HepG2 (cell line): ENCODE data around the gene DTD2. TPM values are rescaled to one million over a fixed set of nuclear protein-coding genes. Genes with fewer than 3 reads are reported as not detected.

Experiments used
- ATAC-seq: fragments of 200-7000 bp; cut with Tn5 transposase; 3 replicates; pipeline ENCODE4 v1.9.1; 2020; ENCODE audit warnings: mild to moderate bottlenecking, moderate library complexity
- BruUV-seq: library from RNA; stranded (reverse); fragments of 400-500 nt; replicated peaks from 2 replicates; lab custom pipeline; 2021; lab: Mats Ljungman, UMichigan
- CTCF ChIA-PET: fragments of 300-600 bp; formaldehyde crosslinking; extraction: SDS; loops from one replicate; lab custom pipeline; 2021; ENCODE audit warnings: low total read pairs, inconsistent platforms, low intra/inter-chr PET ratio; lab: Yijun Ruan, JAX
- POLR2A ChIA-PET: fragments of 350-600 bp; sonication (Branson Sonifier 250); formaldehyde crosslinking; loops from one replicate; lab custom pipeline; 2020; ENCODE audit warnings: antibody characterized with exemption, inconsistent platforms; lab: Yijun Ruan, JAX
- DNase-seq: peaks from one replicate; pipeline ENCODE4 v3.0.0-alpha.2; 2015; ENCODE audit warnings: low spot score
- FAIRE-seq: peaks from 3 replicates; lab custom pipeline; 2011; peaks lifted over from hg19 to GRCh38; lab: Jason Lieb, UNC
- H2AFZ ChIP-seq: one replicate; pipeline ENCODE4 v1.6.1; 2011; ENCODE audit warnings: low read length, inconsistent platforms
- H3K27ac ChIP-seq: fragments of 300-600 bp; 3 replicates; pipeline ENCODE4 v1.8.0; 2011; ENCODE audit warnings: mixed run types, mild to moderate bottlenecking, mixed read lengths, low read length, inconsistent platforms; ENCODE audit not compliant: insufficient read depth; ENCODE audit errors: extremely low read length
- H3K27me3 ChIP-seq, 2 experiments: fragments of 200-600 bp in 1 of 2; 2 replicates in 1 of 2; 3 replicates in 1 of 2; pipeline versions ENCODE4 v1.6.0 to v1.8.0; 2011; ENCODE audit warnings: low read length in 2 of 2, mild to moderate bottlenecking in 2 of 2, moderate library complexity in 2 of 2, inconsistent platforms in 1 of 2; ENCODE audit not compliant: insufficient read depth in 2 of 2, control insufficient read depth in 1 of 2
- H3K36me3 ChIP-seq, 2 experiments: fragments of 200-600 bp in 1 of 2; replicated peaks in 1 of 2; 2 replicates in 1 of 2; 3 replicates in 1 of 2; pipeline versions ENCODE4 v1.5.1 to v1.8.0; 2011; ENCODE audit warnings: low read length in 2 of 2, inconsistent platforms in 1 of 2; ENCODE audit not compliant: insufficient read depth in 2 of 2, control insufficient read depth in 1 of 2
- H3K4me1 ChIP-seq: 2 replicates; pipeline ENCODE4 v1.5.1; 2012; ENCODE audit warnings: low read length, inconsistent platforms; ENCODE audit not compliant: insufficient read depth
- H3K4me2 ChIP-seq: 2 replicates; pipeline ENCODE4 v1.6.0; 2011; ENCODE audit warnings: low read depth, low read length, inconsistent platforms
- H3K4me3 ChIP-seq, 3 experiments: fragments of 200-600 bp in 1 of 3; sonication (generic), shearing (Covaris generic) in 1 of 3; replicated peaks in 1 of 3; 2 replicates each; pipeline ENCODE4 v1.5.1; 2011 to 2016; ENCODE audit warnings: low read length in 3 of 3, inconsistent platforms in 2 of 3, low read depth in 2 of 3, mild to moderate bottlenecking in 2 of 3, control low read depth in 1 of 3, mixed read lengths in 1 of 3; ENCODE audit not compliant: insufficient read depth in 1 of 3
- H3K79me2 ChIP-seq: one replicate; pipeline ENCODE4 v1.6.1; 2011; ENCODE audit warnings: low read length, inconsistent platforms; ENCODE audit not compliant: insufficient read depth
- H3K9ac ChIP-seq: 2 replicates; pipeline ENCODE4 v1.6.0; 2011; ENCODE audit warnings: mild to moderate bottlenecking, low read depth, low read length, inconsistent platforms; ENCODE audit not compliant: insufficient read depth
- H3K9me3 ChIP-seq: 2 replicates; pipeline ENCODE4 v1.5.1; 2012; ENCODE audit warnings: mild to moderate bottlenecking, low read length
- H4K20me1 ChIP-seq: 2 replicates; pipeline ENCODE4 v1.6.0; 2011; ENCODE audit warnings: inconsistent platforms, mild to moderate bottlenecking, low read length, moderate library complexity; ENCODE audit not compliant: insufficient read depth
- CCAR2 ChIP-seq: fragments of 200-400 bp; formaldehyde crosslinking; optimal IDR thresholded peaks from 2 replicates; pipeline ENCODE3; 2018; ENCODE audit warnings: low read depth, mild to moderate bottlenecking, low read length, moderate library complexity
- CERS6 ChIP-seq: sonication (generic); formaldehyde crosslinking; IDR thresholded peaks from 2 replicates; pipeline ENCODE4 v1.5.0; 2020; ENCODE audit warnings: missing genetic modification reagents
- DDIT3 ChIP-seq: sonication (generic); formaldehyde crosslinking; IDR thresholded peaks from 2 replicates; pipeline ENCODE4 v1.4.0; 2020; ENCODE audit warnings: mild to moderate bottlenecking, missing genetic modification reagents
- E2F5 ChIP-seq: sonication (generic); formaldehyde crosslinking; conservative IDR thresholded peaks from 2 replicates; pipeline ENCODE4 v1.4.0; 2020; ENCODE audit warnings: missing genetic modification reagents
- MLLT10 ChIP-seq: sonication (generic); formaldehyde crosslinking; IDR thresholded peaks from 2 replicates; pipeline ENCODE4 v1.4.0; 2020; ENCODE audit warnings: missing genetic modification reagents
- NFAT5 ChIP-seq: sonication (generic); formaldehyde crosslinking; IDR thresholded peaks from 2 replicates; pipeline ENCODE4 v1.4.0; 2020; ENCODE audit warnings: missing genetic modification reagents
- SKIL ChIP-seq: sonication (generic); formaldehyde crosslinking; IDR thresholded peaks from 2 replicates; pipeline ENCODE4 v1.8.0; 2022; ENCODE audit warnings: missing genetic modification reagents, mild to moderate bottlenecking, moderate library complexity, borderline replicate concordance
- SRSF1 ChIP-seq: fragments of 200-400 bp; formaldehyde crosslinking; optimal IDR thresholded peaks from 2 replicates; pipeline ENCODE3; 2017; ENCODE audit warnings: mild to moderate bottlenecking, low read depth, low read length, moderate library complexity
- TERF1 ChIP-seq: sonication (generic); formaldehyde crosslinking; IDR thresholded peaks from 2 replicates; pipeline ENCODE4 v1.8.0; 2022; ENCODE audit warnings: mild to moderate bottlenecking, missing genetic modification reagents, moderate library complexity
- ZMYM2 ChIP-seq: sonication (generic); formaldehyde crosslinking; IDR thresholded peaks from 2 replicates; pipeline ENCODE4 v1.8.0; 2022; ENCODE audit warnings: mild to moderate bottlenecking, missing genetic modification reagents
- ZNF441 ChIP-seq: sonication (generic); formaldehyde crosslinking; IDR thresholded peaks from 2 replicates; pipeline ENCODE4 v1.7.0; 2021; ENCODE audit warnings: missing genetic modification reagents, borderline replicate concordance
- WGBS: methylation state at CpG from one replicate; pipeline ENCODE4 v1.1.6; 2017; ENCODE audit warnings: low lambda C conversion rate; 5-methylcytosine and 5-hydroxymethylcytosine counted together
- in situ Hi-C: cut with HindIII; loops from 2 replicates; pipeline ENCODE4 v1.10.0; 2017; ENCODE audit warnings: low pct_unique_long_range_greater_than_20kb; ENCODE audit not compliant: extremely low pct_ligation_motif_present
- intact Hi-C: fragments of 100-400 bp; cut with micrococcal nuclease; formaldehyde crosslinking; loops from one replicate; pipeline ENCODE4 v1.10.0; 2022; ENCODE audit not compliant: unreplicated experiment
- polyA plus RNA-seq, 8 experiments: library from polyadenylated mRNA; depleted of rRNA in 3 of 8; stranded (reverse) in 7 of 8; unstranded in 1 of 8; fragments of >200 nt; fragmentation: Illumina TruSeq in 4 of 8; extraction: Trizol in 4 of 8; gene quantifications; 2 replicates each; pipeline versions ENCODE4 v1.2.1 to v1.2.3, GENCODE V29; 2011 to 2016; ENCODE audit warnings: low read depth in 4 of 8, missing spikeins in 1 of 8, mixed read lengths in 1 of 8; ENCODE audit not compliant: insufficient read depth in 1 of 8
- total RNA-seq, 5 experiments: library from RNA; depleted of rRNA; stranded (reverse); fragments of >200 nt; fragmentation: Illumina TruSeq; extraction: Trizol; gene quantifications; 2 replicates each; pipeline ENCODE4 v1.2.3, GENCODE V29; 2016; ENCODE audit warnings: low read depth in 1 of 5

Gene DTD2
- total and polyA plus RNA-seq, 2 of the 13 experiments (the other 11 are each of a cell fraction or from before 2014, with no cell fraction given) = 22.3 to 49.8 TPM

- Histone ChIP-seq H4K20me1 (no peaks in the 10 kb centered on the region), H3K4me2 (peak overlapping the region; percentile 78), H3K9me3 (no peaks in the 10 kb centered on the region), H3K9ac (peak overlapping the region; percentile 90), H3K36me3 (no peaks in the 10 kb centered on the region), H3K79me2 (peaks cover 45% of the 10 kb centered on the region), H3K4me3 (peak overlapping the region; percentile 73 to 99 (median 85)), H3K27me3 (no peaks in the 10 kb centered on the region; a peak in 1 of 5 replicates), H2AFZ (peak overlapping the region; percentile 23), H3K4me1 (peaks cover 38% of the 10 kb centered on the region), H3K27ac (peak overlapping the region; percentile 89)
- POLR2A ChIA-PET = interaction anchor here (1.3 to 4.9 kb wide), 25 partner anchors 11 to 784 kb away, joined by 3 to 181 read pairs (median 12); partner anchors contain the start of genes ARHGAP5, DTD2, HECTD1 and RNU6-8
- in situ Hi-C loops = no loop called here
- no peak for ATAC-seq
- CTCF ChIA-PET = interaction anchor here (1.7 kb wide), 1 partner anchor 31 kb away, joined by 4 read pairs; no protein-coding TSS in a partner anchor
- BruUV-seq = TSS peak; percentile 66
- no peak for FAIRE-seq
- no peak for DNase-seq
- WGBS = 2% methylated on average over 9 of the region's 9 CpGs
- intact Hi-C loops = no loop called here
- 0 out of 2 replicates have a peak, but pooled peaks have one; percentile 5 for TF ChIP-seq ZMYM2 (CRISPR knock-in tag)
- no peak for TF ChIP-seq TERF1 (CRISPR knock-in tag)
- TF ChIP-seq MLLT10 (CRISPR knock-in tag) = no peak
- TF ChIP-seq SKIL (CRISPR knock-in tag) = no peak
- no peak for TF ChIP-seq E2F5
- no peak for TF ChIP-seq DDIT3
- no peak for TF ChIP-seq SRSF1
- TF ChIP-seq CERS6 = no peak
- no peak for TF ChIP-seq ZNF441
- no peak for TF ChIP-seq NFAT5
- peak; percentile 33 for TF ChIP-seq CCAR2
Observed at GRCh38 chr14:31419179-31419966, 37.9 kb downstream of the DTD2 start.
